Posterior vena cava (tissue), 2 donors: ENCODE results near the gene ACVRL1. TPM values are rescaled to one million over a fixed set of nuclear protein-coding genes. Genes with fewer than 3 reads are reported as not detected.

Experiments used
- DNase-seq: peaks from one replicate; pipeline ENCODE4 v3.0.0-alpha.2; 2020; ENCODE audit warnings: low spot score
- intact Hi-C, 2 donors: fragments of 100-400 bp; cut with DNase I; formaldehyde crosslinking; loops; one replicate each; pipeline versions ENCODE4 v1.14.1 to v1.14.2; 2022 to 2023
- long read RNA-seq, 2 donors: library from polyadenylated mRNA; unstranded; transcript quantifications; one replicate each; pipeline ENCODE4 v2.0.0, GENCODE V29; 2020 to 2021
- total RNA-seq, 2 donors: library from RNA; stranded (reverse); fragmentation: NEBNext Ultra II Directional; extraction: Animal tissue kit (Norgen Biotek cat#: 25700); gene quantifications; one replicate each; pipeline ENCODE4 v1.2.1, GENCODE V29; 2021
- donor health status: DM: yes; HTN: yes; CAD: no.
- donor health status: DM: yes; HTN: yes; CAD: no.

ACVRL1 gene
- 10 to 100 TPM; 74.4 to 95.7 TPM for total RNA-seq
- long read RNA-seq, donor 1, full-length matches to known transcripts = 6 of 31 reads
- long read RNA-seq, donor 1, partial matches to known transcripts = 4 of 31 reads
- long read RNA-seq, donor 1, other reads (novel, unspliced or antisense) = 21 of 31 reads
- long read RNA-seq, donor 2, full-length matches to known transcripts = 5 of 20 reads
- long read RNA-seq, donor 2, partial matches to known transcripts = 3 of 20 reads
- long read RNA-seq, donor 2, other reads (novel, unspliced or antisense) = 12 of 20 reads

- intact Hi-C loops = no loop called here
- peak; percentile 83 for DNase-seq
Observed at GRCh38 chr12:51907083-51907855, at the start of gene ACVRL1. Gene ACVRL1 (plus strand): TSS chr12:51907504. CDS start chr12:51912475, 4,971 bp downstream.

DNA sequence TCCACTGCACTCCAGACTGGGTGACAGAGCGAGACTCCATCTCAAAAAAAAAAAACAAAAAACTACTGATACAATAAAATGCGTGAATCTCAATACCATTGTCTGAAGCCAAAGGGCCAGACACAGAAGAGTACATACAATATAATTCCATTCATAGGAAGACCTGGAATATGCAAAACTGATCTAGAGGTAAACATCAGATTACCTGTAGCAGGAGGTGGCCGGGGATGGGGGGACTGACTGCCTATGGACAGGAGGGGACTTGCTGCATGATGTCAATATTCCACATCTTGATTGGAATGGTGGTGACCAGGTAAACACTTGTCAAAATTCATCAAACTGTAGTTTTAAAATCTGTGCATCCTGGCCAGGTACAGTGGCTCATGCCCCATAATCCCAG, 46.3 kb upstream of the ACVRL1 start:
- DNase-seq = peak; percentile 4
- intact Hi-C loops = no loop called here

DNA sequence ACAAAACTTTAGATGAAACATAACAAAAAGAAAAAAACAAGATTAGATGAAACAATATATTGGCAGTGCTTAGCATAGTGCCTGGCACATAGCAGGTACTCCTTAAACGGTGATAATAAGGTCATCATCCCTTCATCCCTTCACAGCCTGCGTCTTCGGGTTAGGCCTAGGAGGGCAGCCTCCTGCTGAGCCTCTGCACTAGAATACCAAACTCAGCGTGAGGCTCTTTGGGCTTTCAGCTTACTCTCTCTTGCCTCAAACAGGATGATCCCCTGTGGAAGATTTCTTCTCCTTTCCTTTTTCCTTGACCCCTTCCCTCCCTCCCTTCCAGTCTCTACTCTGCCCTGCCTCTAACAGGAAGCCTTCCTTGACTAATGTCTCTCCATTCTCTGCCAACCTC, 44.4 kb upstream of the ACVRL1 start:
- peak; percentile 25 for DNase-seq
- intact Hi-C loops = no loop called here

DNA sequence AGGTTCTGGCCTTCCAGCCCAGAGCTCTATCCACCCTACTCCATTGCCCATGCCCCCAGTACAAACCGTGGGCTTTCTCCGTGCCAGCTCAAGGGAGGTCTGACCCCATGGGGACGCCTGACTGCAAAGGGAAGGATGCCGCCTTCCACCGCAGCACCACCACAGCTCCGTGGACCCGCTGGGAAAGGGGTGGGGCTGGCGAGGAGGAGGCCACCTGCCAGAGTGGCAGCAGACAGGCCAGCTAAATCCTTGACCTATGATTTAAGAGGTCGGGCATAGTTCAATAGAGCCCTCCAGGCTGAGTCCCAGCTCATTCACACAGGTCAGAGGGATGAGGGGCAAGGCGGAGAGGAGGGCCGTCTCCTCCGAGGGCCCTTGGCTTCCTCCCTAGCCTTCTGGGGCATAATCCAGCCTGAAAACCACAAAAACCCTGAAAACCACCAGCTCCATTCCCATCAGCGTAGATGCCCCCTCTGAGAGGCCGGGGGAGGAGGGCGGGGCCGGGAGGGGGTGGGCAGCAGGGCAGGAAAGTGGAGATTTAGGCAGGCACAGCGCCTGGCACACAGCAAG, 43.9 kb upstream of the ACVRL1 start:
- DNase-seq = peak; percentile 76
- intact Hi-C loops = no loop called here

DNA sequence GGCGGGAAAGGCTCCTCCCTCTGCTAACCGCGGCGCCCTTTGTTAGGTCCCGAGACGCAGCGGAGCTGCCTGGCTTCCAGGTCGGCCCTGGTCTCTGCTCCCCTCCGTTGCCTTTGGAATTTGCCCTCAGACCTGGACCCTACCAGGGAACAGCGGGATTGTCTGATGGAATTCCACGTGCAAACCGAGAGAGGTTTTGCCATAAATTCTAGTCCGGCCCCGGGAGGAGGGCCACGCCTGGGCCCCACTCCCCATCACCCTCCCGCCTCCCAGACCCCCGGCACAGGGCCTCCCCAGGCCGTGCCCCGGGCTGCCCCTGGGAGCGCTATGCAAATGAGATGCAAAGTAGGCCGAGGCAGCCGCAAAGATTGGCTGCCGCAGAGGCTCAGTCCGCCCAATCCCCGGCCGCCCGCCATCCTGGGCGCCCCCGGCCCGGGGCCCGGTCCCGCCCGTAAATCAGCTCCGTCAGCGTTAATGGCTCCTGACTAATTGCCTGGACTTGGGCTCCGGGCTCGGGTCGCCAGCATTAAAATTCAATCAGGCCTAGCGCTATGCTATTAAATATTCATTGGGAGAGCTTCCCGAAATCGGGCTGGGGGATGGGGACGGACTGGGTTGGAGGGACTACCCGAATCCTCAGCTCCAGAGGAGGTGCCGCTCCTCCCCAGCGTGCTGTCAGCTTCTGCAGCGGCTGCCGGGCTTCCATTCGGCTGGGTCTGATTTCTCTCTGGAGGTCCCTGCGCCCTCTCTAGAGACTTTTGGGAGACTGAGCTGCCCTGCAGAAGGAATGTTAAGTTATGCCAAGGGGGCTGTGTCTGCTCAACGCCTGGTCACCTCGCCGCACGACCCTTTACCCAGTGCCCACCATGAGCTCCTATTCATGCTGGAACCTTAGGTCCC, 43.1 kb upstream of the ACVRL1 start:
- intact Hi-C loops = no loop called here
- peak; percentile 67 for DNase-seq

DNA sequence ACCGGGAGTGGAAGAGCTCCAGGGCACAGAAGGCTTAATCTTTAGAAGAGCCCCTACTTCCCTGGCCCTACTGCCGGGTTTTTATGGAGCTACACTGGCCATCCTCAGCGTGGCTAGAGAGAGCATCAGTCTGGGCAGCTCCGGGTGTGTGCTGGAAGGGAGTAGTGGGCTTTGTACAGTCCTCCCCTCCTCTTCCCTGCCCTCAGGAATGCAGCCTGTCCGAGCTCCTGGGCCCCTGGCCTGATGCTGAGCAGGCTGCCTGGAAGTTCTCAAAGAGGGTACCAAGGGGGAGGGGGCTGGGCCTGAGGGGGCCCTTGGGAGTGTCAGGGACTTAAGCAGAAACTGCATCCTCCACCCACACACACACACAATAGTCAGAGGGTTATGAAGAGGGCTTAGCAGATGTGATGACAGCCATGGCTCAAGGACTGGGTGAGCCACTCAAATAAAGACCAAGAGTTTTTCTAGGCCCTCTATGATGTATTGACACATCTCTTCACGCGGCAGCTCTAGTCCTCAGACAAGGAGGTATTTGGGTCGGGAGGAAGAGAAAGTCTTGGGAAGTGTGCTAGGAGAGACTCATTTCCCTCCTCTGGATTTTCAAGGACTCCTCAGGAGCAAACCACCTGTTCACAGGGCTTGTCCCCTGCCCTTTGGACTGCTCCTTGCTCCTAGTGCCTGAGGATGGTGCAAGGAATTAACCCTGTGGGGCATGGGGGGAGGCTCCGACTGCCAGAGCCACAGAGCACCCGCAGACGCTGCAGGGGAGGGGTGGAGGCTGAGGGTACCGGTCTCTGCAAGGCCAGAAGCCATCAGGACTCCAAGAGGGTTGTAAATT, 42.3 kb upstream of the ACVRL1 start:
- peak; percentile 67 for DNase-seq
- intact Hi-C loops = no loop called here

GRCh38 chr12:51865757-51866270, 41.5 kb upstream of the ACVRL1 start:
- intact Hi-C loops = no loop called here
- peak; percentile 43 for DNase-seq

- peak; percentile 22 for DNase-seq
- intact Hi-C loops = no loop called here
Observed at GRCh38 chr12:51866324-51866723, 41.0 kb upstream of the ACVRL1 start.

- DNase-seq = peak; percentile 20
- intact Hi-C loops = no loop called here
Observed at GRCh38 chr12:51866762-51867161, 40.5 kb upstream of the ACVRL1 start.

- intact Hi-C loops = no loop called here
- DNase-seq = peak; percentile 12
Observed at GRCh38 chr12:51867371-51867770, 39.9 kb upstream of the ACVRL1 start.

DNA sequence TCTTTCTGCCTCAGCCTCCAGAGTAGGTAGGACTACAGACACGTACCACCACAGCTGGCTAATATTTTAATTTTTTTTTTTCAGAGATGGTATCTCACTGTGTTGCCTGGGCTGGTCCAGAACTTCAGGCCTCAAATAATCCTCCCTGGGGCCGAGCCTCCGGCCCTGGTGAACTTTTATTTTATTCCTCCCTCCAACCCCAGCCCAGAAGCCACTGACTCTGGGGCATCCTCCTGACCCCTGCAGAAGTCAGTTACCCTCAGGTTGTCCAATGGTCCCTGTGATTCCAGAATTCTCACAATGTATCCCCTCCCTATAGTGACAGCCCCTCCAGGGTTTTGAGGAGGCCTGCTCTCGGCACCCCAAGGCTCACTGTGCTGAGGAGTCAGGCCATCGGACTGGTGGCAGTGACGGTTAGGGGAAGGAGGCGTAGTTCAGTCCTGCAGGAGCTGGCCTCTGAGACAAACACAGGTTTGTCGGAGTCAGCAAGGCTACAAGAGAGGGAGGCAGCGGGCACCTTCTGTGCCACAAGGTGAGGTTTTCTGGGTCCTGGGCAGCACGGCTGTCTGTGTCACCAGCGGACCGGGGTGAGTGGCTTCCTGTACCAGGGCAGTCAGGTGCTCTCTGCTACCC, 39.4 kb upstream of the ACVRL1 start:
- peak; percentile 71 for DNase-seq
- intact Hi-C loops = no loop called here

DNA sequence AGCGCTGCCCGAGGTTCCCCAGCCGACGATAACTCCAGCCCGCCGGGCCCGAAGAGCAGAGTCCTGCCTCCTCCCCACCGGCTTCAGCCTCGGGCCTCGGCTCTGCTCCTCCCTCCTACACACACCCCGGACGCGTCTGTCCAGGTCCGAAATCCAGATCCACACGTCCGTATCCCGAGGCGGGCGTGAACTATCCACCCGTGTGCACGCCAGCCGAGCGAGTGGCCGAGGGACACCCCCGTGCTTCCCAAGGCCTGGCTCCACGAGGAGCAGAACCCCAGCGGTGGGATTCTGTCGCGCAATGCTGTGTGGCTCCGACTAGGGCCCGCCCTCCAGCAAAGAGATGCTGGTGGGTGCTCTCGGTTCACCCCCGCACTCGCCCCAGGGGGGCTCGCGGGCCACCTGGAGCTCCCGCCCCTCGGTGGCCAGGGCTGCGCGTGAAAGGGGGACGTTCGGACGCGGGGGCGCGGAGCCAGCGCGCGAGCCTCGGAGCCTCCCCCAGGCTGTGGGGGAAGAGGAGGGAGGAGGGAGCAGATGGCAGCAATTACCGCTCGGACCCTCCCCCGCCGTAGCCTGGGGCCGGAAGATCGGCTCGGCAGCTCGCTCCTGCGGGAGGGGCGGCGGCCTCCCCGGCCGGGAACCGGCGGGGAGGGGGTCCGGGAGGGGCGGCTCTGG, 38.3 kb upstream of the ACVRL1 start:
- DNase-seq = peak; percentile 82
- intact Hi-C loops = no loop called here

DNA sequence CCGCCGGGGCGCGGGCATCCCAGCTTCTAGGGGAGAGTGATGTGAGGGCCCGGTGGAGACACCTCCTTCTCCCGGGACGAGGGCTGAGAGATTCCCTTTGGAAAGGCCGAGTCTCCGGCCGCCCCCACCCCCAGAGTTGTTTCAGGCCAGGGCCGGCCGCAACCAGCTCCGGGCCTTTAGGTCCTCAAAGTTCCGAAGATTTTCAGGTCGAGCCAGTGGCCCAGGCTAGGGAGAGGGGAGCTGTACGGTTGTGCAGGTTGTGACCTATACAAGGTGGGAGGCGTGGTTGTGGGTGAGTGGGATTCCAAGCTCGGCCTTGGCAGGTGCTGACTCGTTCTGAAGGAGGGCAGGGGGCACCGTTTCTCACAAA, 37.8 kb upstream of the ACVRL1 start:
- intact Hi-C loops = no loop called here
- no peak for DNase-seq

GRCh38 chr12:51869931-51870330, 37.4 kb upstream of the ACVRL1 start:
- DNase-seq = peak; percentile 23
- intact Hi-C loops = no loop called here

- no peak for DNase-seq
- intact Hi-C loops = no loop called here
Observed at GRCh38 chr12:51870504-51870903, 36.8 kb upstream of the ACVRL1 start.

DNA sequence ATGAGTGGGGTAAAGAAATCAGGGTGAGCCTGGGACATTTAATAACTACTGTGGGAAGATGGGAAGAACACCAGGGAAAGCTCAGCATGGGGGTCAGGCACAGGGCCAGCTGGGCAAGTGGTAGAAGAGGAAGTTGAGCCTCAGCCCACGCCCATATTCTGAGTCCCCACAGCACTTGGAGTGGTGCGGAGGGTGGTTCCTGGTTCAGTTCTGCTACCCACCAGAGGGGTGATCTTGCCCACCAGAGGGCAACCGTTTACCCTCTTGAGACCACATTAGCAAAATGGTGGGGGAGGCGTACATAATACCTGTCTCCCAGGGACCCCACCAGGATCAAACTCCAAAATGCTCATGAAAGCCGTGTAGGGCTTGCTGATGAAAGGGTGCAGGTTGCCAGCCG, 36.2 kb upstream of the ACVRL1 start:
- intact Hi-C loops = no loop called here
- DNase-seq = peak; percentile 85

GRCh38 chr12:51871918-51872688, 35.2 kb upstream of the ACVRL1 start:
- intact Hi-C loops = no loop called here
- peak; percentile 60 for DNase-seq
